Loucy (cell line): Measurements from ENCODE around the gene ADM.

ENCODE experiments used
- H2AFZ ChIP-seq: fragments of 200-600 bp; sonication (generic); 2 replicates; pipeline ENCODE4 v1.6.0; 2016; ENCODE audit warnings: antibody characterized with exemption, mild to moderate bottlenecking, low read length, moderate library complexity
- H3F3A ChIP-seq: fragments of 200-600 bp; 2 replicates; pipeline ENCODE4 v1.6.0; 2016; ENCODE audit warnings: antibody characterized with exemption, low read depth, mild to moderate bottlenecking
- H3K27me3 ChIP-seq: fragments of 200-600 bp; sonication (generic); 2 replicates; pipeline ENCODE4 v1.6.1; 2014; ENCODE audit warnings: low read length, mild to moderate bottlenecking; ENCODE audit not compliant: insufficient read depth, poor library complexity, severe bottlenecking
- H3K36me3 ChIP-seq: fragments of 200-600 bp; sonication (generic); 2 replicates; pipeline ENCODE4 v1.6.1; 2016; ENCODE audit warnings: low read length; ENCODE audit not compliant: insufficient read depth
- H3K4me1 ChIP-seq: fragments of 200-600 bp; sonication (generic); 2 replicates; pipeline ENCODE4 v1.5.1; 2014; ENCODE audit warnings: low read length, mild to moderate bottlenecking; ENCODE audit not compliant: insufficient read depth, poor library complexity, severe bottlenecking
- H3K4me2 ChIP-seq: fragments of 200-600 bp; sonication (generic); 2 replicates; pipeline ENCODE4 v1.6.0; 2014; ENCODE audit warnings: antibody characterized with exemption, low read length, low read depth, mild to moderate bottlenecking; ENCODE audit not compliant: poor library complexity, severe bottlenecking
- H3K4me3 ChIP-seq: fragments of 200-600 bp; sonication (generic); 2 replicates; pipeline ENCODE4 v1.5.1; 2014; ENCODE audit warnings: low read length, mild to moderate bottlenecking, mixed read lengths; ENCODE audit not compliant: poor library complexity, severe bottlenecking
- H3K79me2 ChIP-seq: fragments of 200-600 bp; sonication (generic); 2 replicates; pipeline ENCODE4 v1.6.1; 2014; ENCODE audit warnings: low read length; ENCODE audit not compliant: insufficient read depth
- H3K9ac ChIP-seq: fragments of 200-600 bp; sonication (generic); 2 replicates; pipeline ENCODE4 v1.6.0; 2014; ENCODE audit warnings: mild to moderate bottlenecking, low read depth, low read length, moderate library complexity; ENCODE audit not compliant: poor library complexity, severe bottlenecking
- H3K9me2 ChIP-seq: fragments of 200-600 bp; sonication (generic); replicated peaks from 2 replicates; pipeline ENCODE4 v1.6.1; 2016; ENCODE audit warnings: low read depth, low read length, mixed read lengths
- H3K9me3 ChIP-seq: fragments of 200-600 bp; sonication (generic); 2 replicates; pipeline ENCODE4 v1.6.1; 2014; ENCODE audit warnings: mild to moderate bottlenecking, antibody characterized with exemption, low read length, low read depth; ENCODE audit not compliant: insufficient read depth
- H4K20me1 ChIP-seq: fragments of 200-600 bp; sonication (generic); 2 replicates; pipeline ENCODE4 v1.6.0; 2014; ENCODE audit warnings: antibody characterized with exemption, low read length, mild to moderate bottlenecking; ENCODE audit not compliant: insufficient read depth, poor library complexity, severe bottlenecking
- EZH2phosphoT487 ChIP-seq: fragments of 200-600 bp; IDR thresholded peaks from 2 replicates; pipeline ENCODE4 v1.6.1; 2018; ENCODE audit warnings: antibody characterized with exemption, mild to moderate bottlenecking, moderate library complexity, borderline replicate concordance
- TF ChIP-seq, protein P1 (sequence below): fragments of 200-600 bp; sonication (generic); conservative IDR thresholded peaks from 2 replicates; pipeline ENCODE4 v1.5.1; 2014; ENCODE audit warnings: mild to moderate bottlenecking, antibody characterized with exemption, low read length

ADM gene

DNA sequence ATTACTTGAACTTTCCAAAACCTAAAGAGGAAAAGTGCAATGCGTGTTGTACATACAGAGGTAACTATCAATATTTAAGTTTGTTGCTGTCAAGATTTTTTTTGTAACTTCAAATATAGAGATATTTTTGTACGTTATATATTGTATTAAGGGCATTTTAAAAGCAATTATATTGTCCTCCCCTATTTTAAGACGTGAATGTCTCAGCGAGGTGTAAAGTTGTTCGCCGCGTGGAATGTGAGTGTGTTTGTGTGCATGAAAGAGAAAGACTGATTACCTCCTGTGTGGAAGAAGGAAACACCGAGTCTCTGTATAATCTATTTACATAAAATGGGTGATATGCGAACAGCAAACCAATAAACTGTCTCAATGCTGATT lies 2.1 kb downstream of the ADM start:
- Histone ChIP-seq H3K36me3 (no peaks in the 10 kb centered on the region), H2AFZ (no peak overlapping the region), H3K27me3 (peaks cover 38% of the 10 kb centered on the region), H4K20me1 (no peaks in the 10 kb centered on the region), H3F3A (no peaks in the 10 kb centered on the region), H3K4me3 (peak overlapping the region; percentile 83), H3K79me2 (peaks cover 42% of the 10 kb centered on the region; the same call in 1 of the 2 replicates), H3K4me2 (peak overlapping the region; percentile 93), H3K9ac (peak overlapping the region; percentile 57), H3K4me1 (peaks cover 48% of the 10 kb centered on the region), H3K9me2 (no peaks in the 10 kb centered on the region), H3K9me3 (no peaks in the 10 kb centered on the region)
- TF ChIP-seq, protein P1, sequence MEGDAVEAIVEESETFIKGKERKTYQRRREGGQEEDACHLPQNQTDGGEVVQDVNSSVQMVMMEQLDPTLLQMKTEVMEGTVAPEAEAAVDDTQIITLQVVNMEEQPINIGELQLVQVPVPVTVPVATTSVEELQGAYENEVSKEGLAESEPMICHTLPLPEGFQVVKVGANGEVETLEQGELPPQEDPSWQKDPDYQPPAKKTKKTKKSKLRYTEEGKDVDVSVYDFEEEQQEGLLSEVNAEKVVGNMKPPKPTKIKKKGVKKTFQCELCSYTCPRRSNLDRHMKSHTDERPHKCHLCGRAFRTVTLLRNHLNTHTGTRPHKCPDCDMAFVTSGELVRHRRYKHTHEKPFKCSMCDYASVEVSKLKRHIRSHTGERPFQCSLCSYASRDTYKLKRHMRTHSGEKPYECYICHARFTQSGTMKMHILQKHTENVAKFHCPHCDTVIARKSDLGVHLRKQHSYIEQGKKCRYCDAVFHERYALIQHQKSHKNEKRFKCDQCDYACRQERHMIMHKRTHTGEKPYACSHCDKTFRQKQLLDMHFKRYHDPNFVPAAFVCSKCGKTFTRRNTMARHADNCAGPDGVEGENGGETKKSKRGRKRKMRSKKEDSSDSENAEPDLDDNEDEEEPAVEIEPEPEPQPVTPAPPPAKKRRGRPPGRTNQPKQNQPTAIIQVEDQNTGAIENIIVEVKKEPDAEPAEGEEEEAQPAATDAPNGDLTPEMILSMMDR, result no peak
- TF ChIP-seq EZH2phosphoT487, result no peak

DNA sequence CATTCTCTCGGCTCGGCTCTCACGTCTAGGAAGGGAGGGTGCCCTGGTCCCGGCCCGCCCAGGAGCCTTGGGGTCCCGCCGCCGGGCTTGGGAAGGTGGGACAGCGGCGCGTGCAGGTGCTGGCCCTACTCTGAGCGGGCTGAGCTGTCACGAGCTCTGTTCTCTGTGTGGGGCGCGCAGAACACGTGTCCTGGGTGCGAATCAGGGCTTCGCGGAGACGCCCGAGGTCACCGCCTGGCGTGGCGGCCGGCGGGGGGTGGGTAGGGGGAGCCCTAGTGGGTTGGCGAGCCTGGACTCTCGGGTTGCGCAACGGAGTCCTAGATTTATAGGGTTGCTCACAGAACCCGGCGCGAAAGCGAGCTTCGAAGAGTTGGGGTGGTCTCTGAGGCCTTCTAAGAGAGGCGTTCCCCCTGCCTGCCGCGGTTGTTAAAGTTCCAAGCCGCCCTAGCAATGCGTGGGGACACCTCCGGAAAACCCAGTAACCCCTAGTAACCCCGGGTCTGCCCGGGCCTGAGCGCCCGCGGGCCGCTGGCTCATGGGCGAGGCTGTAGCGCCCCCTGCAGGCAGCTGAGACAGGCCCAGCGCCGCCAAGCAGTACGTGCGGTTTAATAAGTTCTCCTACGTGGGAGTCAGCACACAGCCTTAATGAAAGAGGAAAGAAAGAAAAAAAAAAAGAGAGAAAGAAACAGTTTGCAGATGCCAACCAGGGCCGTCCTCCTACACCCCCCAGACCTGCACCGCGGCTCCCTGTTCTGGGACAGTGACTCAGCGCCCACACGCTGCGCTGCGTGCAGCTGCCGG lies 2.7 kb downstream of the ADM start:
- Histone ChIP-seq H3K9me3 (no peaks in the 10 kb centered on the region), H3K36me3 (no peaks in the 10 kb centered on the region), H3K4me1 (peaks cover 42% of the 10 kb centered on the region), H3K27me3 (peaks cover 32% of the 10 kb centered on the region), H2AFZ (peak overlapping the region; percentile 91), H3K4me3 (peak overlapping the region; percentile 83), H3K4me2 (peak overlapping the region; percentile 93), H4K20me1 (no peaks in the 10 kb centered on the region), H3F3A (no peaks in the 10 kb centered on the region), H3K9me2 (no peaks in the 10 kb centered on the region), H3K79me2 (peaks cover 42% of the 10 kb centered on the region; the same call in 1 of the 2 replicates), H3K9ac (peak overlapping the region; percentile 79)
- no peak for TF ChIP-seq EZH2phosphoT487
- TF ChIP-seq, protein P1, result peak; percentile 99

DNA sequence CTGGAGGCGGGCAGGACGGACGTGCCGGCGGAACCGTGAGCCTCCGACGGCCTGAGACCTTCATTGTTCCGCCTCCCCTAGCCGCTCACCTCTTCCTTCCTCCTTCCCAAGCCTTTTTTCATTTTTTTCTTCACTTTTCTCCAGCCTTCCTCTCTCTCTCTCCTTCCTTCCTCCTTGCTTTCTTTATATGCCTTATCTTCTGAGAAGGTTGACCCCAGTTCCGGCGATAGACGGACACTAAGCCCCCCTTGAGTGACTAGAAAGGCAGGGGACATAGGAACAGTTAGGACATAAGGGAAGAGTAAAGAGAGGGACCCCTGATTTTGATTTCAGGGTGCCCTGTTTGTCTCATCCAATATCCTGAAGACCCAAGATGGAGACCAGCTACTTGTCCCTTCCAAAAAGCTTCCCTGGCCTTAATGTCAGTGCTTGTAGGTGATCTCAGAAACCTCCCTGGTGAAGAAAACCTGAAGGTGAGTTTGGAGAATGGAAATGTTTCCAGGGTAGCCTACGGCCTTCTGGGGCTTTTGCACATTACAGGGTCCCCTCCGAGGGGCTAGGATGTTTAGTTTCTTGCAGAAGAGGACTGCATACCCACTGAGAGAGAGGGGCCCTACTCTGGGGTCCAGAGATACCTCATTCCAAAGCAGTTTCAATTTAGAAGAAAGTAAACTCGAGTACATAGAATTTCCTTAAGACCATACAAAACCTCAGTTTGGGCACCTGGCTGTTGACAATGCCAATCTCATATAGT lies 3.5 kb downstream of the ADM start:
- Histone ChIP-seq H3F3A (no peaks in the 10 kb centered on the region), H3K9ac (peak overlapping the region; percentile 79), H3K79me2 (peaks cover 42% of the 10 kb centered on the region; the same call in 1 of the 2 replicates), H4K20me1 (no peaks in the 10 kb centered on the region), H3K4me3 (peak overlapping the region; percentile 83), H2AFZ (peak overlapping the region; percentile 91), H3K9me2 (no peaks in the 10 kb centered on the region), H3K36me3 (no peaks in the 10 kb centered on the region), H3K4me2 (peak overlapping the region; percentile 93), H3K9me3 (no peaks in the 10 kb centered on the region), H3K27me3 (peaks cover 24% of the 10 kb centered on the region), H3K4me1 (peaks cover 40% of the 10 kb centered on the region)
- TF ChIP-seq EZH2phosphoT487, result no peak
- TF ChIP-seq, protein P1, result no peak
